Femur (tissue), 1 donor: ENCODE results near the gene NRAP.

Experiments used
- DNase-seq: peaks from one replicate; pipeline ENCODE4 v3.0.0-alpha.2; 2017

Gene NRAP

GRCh38 chr10:113663908-113664307 lies at the start of gene NRAP:
NRAP (minus strand) TSS chr10:113664041; CDS start chr10:113663882, 159 bp downstream.
- DNase-seq: no peak

- no peak for DNase-seq
Measured at GRCh38 chr10:113713640-113713982, 49.8 kb upstream of the NRAP start.

- no peak for DNase-seq
Measured at GRCh38 chr10:113712755-113713639, 49.2 kb upstream of the NRAP start.

GRCh38 chr10:113712024-113712423 lies 48.2 kb upstream of the NRAP start:
- no peak for DNase-seq

GRCh38 chr10:113711142-113711541 lies 47.3 kb upstream of the NRAP start:
- no peak for DNase-seq

GRCh38 chr10:113709221-113709838 lies 45.5 kb upstream of the NRAP start:
- no peak for DNase-seq

GRCh38 chr10:113708640-113709039 lies 44.8 kb upstream of the NRAP start:
- DNase-seq: no peak

- DNase-seq: no peak
Measured at GRCh38 chr10:113706623-113707022, 42.8 kb upstream of the NRAP start.

- DNase-seq: no peak
Measured at GRCh38 chr10:113705344-113705652, 41.5 kb upstream of the NRAP start.

GRCh38 chr10:113704637-113705343 lies 40.9 kb upstream of the NRAP start:
- peak; percentile 32 for DNase-seq

- no peak for DNase-seq
Measured at GRCh38 chr10:113697595-113697994, 33.8 kb upstream of the NRAP start.

GRCh38 chr10:113695691-113696090 lies 31.9 kb upstream of the NRAP start:
- no peak for DNase-seq

- no peak for DNase-seq
Measured at GRCh38 chr10:113693348-113693747, 29.5 kb upstream of the NRAP start.

- no peak for DNase-seq
Measured at GRCh38 chr10:113692271-113692670, 28.4 kb upstream of the NRAP start.

- no peak for DNase-seq
Measured at GRCh38 chr10:113691381-113691780, 27.5 kb upstream of the NRAP start.

GRCh38 chr10:113690749-113691148 lies 26.9 kb upstream of the NRAP start:
- no peak for DNase-seq

- no peak for DNase-seq
Measured at GRCh38 chr10:113689574-113689973, 25.7 kb upstream of the NRAP start.

GRCh38 chr10:113689057-113689456 lies 25.2 kb upstream of the NRAP start:
- no peak for DNase-seq

- DNase-seq: no peak
Measured at GRCh38 chr10:113687037-113687436, 23.2 kb upstream of the NRAP start.

GRCh38 chr10:113686028-113686427 lies 22.2 kb upstream of the NRAP start:
- DNase-seq: no peak

GRCh38 chr10:113683300-113683699 lies 19.5 kb upstream of the NRAP start:
- no peak for DNase-seq

- no peak for DNase-seq
Measured at GRCh38 chr10:113681533-113682470, 18.0 kb upstream of the NRAP start.
